HTERT RPE-1 (cell line): ENCODE measurements around the gene B3GALNT1.

Experiments used
- in situ Hi-C: fragments of 300-500 bp; cut with MboI; formaldehyde crosslinking; loops from 4 replicates; pipeline ENCODE4 v1.14.3; 2020; ENCODE audit warnings: low sequenced_read_pairs

Gene B3GALNT1

GRCh38 chr3:161104561-161105551 is at the start of gene B3GALNT1:
TSS of gene B3GALNT1 (minus strand) at chr3:161105349. CDS start at chr3:161086754, 18,595 bp downstream.
- in situ Hi-C loops, result no loop called here

- in situ Hi-C loops, result no loop called here
Measured at GRCh38 chr3:161153480-161153879, 48.3 kb upstream of the B3GALNT1 start.

- in situ Hi-C loops, result no loop called here
Measured at GRCh38 chr3:161150001-161150525, 44.9 kb upstream of the B3GALNT1 start.

- in situ Hi-C loops, result no loop called here
Measured at GRCh38 chr3:161149529-161149928, 44.4 kb upstream of the B3GALNT1 start.

- in situ Hi-C loops, result no loop called here
Measured at GRCh38 chr3:161148832-161149475, 43.8 kb upstream of the B3GALNT1 start.

GRCh38 chr3:161142486-161142885 is 37.3 kb upstream of the B3GALNT1 start:
- in situ Hi-C loops, result no loop called here

GRCh38 chr3:161139686-161140085 is 34.5 kb upstream of the B3GALNT1 start:
- in situ Hi-C loops, result no loop called here

GRCh38 chr3:161137260-161137659 is 32.1 kb upstream of the B3GALNT1 start:
- in situ Hi-C loops, result no loop called here

- in situ Hi-C loops, result no loop called here
Measured at GRCh38 chr3:161132391-161132790, 27.2 kb upstream of the B3GALNT1 start.

GRCh38 chr3:161126495-161126894 is 21.3 kb upstream of the B3GALNT1 start:
- in situ Hi-C loops, result no loop called here

- in situ Hi-C loops, result no loop called here
Measured at GRCh38 chr3:161117646-161118045, 12.5 kb upstream of the B3GALNT1 start.

- in situ Hi-C loops, result no loop called here
Measured at GRCh38 chr3:161108840-161109239, 3.7 kb upstream of the B3GALNT1 start.

GRCh38 chr3:161107311-161107710 is 2.2 kb upstream of the B3GALNT1 start:
- in situ Hi-C loops, result no loop called here

- in situ Hi-C loops, result no loop called here
Measured at GRCh38 chr3:161103776-161104385, 1.3 kb downstream of the B3GALNT1 start.

GRCh38 chr3:161101609-161102008 is 3.5 kb downstream of the B3GALNT1 start:
- in situ Hi-C loops, result no loop called here

GRCh38 chr3:161100994-161101393 is 4.2 kb downstream of the B3GALNT1 start:
- in situ Hi-C loops, result no loop called here

- in situ Hi-C loops, result no loop called here
Measured at GRCh38 chr3:161096771-161097367, 8.3 kb downstream of the B3GALNT1 start.

- in situ Hi-C loops, result no loop called here
Measured at GRCh38 chr3:161093895-161094294, 11.3 kb downstream of the B3GALNT1 start.

- in situ Hi-C loops, result no loop called here
Measured at GRCh38 chr3:161084277-161084676, 20.9 kb downstream of the B3GALNT1 start.

GRCh38 chr3:161083131-161083530 is 22.0 kb downstream of the B3GALNT1 start:
- in situ Hi-C loops, result no loop called here

- in situ Hi-C loops, result no loop called here
Measured at GRCh38 chr3:161082063-161082462, 23.1 kb downstream of the B3GALNT1 start.
